ENCODE results near the gene HPF1. TPM values are rescaled to one million over a fixed set of nuclear protein-coding genes. Genes with fewer than 3 reads are reported as not detected.
"Not testable (repeated sequence)": the region's sequence is repeated elsewhere in the genome, so short reads cannot be mapped to it uniquely, and the experiment has no call there.

The HPF1 gene
- total RNA-seq, 1 donor from 2014 or later = 49.8 TPM

- no peak overlapping the region for H3K27ac Mint-ChIP-seq (ENCODE audit: unreplicated experiment)
- no peaks in the 10 kb centered on the region for H3K9me3 Mint-ChIP-seq
- DNase-seq (ENCODE audit: low read depth, low spot score) = no peak
- H3K4me1 Mint-ChIP-seq = peaks cover 24% of the 10 kb centered on the region
- TF ChIP-seq CTCF (conservative IDR thresholded peaks at IDR 0.05) = no peak
- H3K27me3 Mint-ChIP-seq (ENCODE audit: low read depth) = peaks cover 10% of the 10 kb centered on the region
- peak overlapping the region; percentile 92 for H3K4me3 Mint-ChIP-seq
- H3K36me3 Mint-ChIP-seq (ENCODE audit: low read depth) = no peaks in the 10 kb centered on the region
These were observed 738 bp upstream of the HPF1 start for GRCh38 chr4:169758401-169758962.

GRCh38 chr4:169756971-169757574 is 671 bp downstream of the HPF1 start:
- DNase-seq (ENCODE audit: low read depth, low spot score) = no peak
- H3K36me3 Mint-ChIP-seq (ENCODE audit: low read depth) = no peaks in the 10 kb centered on the region
- no peaks in the 10 kb centered on the region for H3K9me3 Mint-ChIP-seq
- peaks cover 24% of the 10 kb centered on the region for H3K4me1 Mint-ChIP-seq
- H3K27ac Mint-ChIP-seq (ENCODE audit: unreplicated experiment) = peak overlapping the region; percentile 74
- peak overlapping the region; percentile 92 for H3K4me3 Mint-ChIP-seq
- peaks cover 10% of the 10 kb centered on the region for H3K27me3 Mint-ChIP-seq (ENCODE audit: low read depth)
- TF ChIP-seq CTCF (conservative IDR thresholded peaks at IDR 0.05) = no peak

- H3K27ac Mint-ChIP-seq (ENCODE audit: unreplicated experiment) = no peak overlapping the region
- H3K9me3 Mint-ChIP-seq = no peaks in the 10 kb centered on the region
- no peak for TF ChIP-seq CTCF (conservative IDR thresholded peaks at IDR 0.05)
- H3K36me3 Mint-ChIP-seq (ENCODE audit: low read depth) = peaks cover 2% of the 10 kb centered on the region
- DNase-seq (ENCODE audit: low read depth, low spot score) = no peak
- H3K27me3 Mint-ChIP-seq (ENCODE audit: low read depth) = no peaks in the 10 kb centered on the region
- no peaks in the 10 kb centered on the region for H3K4me1 Mint-ChIP-seq
- H3K4me3 Mint-ChIP-seq = no peak overlapping the region
These were observed 12.5 kb downstream of the HPF1 start for GRCh38 chr4:169745291-169745690.

- H3K27ac Mint-ChIP-seq (ENCODE audit: unreplicated experiment) = no peak overlapping the region
- no peak for TF ChIP-seq CTCF (conservative IDR thresholded peaks at IDR 0.05)
These were observed 13.1 kb downstream of the HPF1 start for GRCh38 chr4:169744601-169745000.

GRCh38 chr4:169741569-169741968 is 16.2 kb downstream of the HPF1 start:
- no peak for DNase-seq (ENCODE audit: low read depth, low spot score)
- H3K27me3 Mint-ChIP-seq (ENCODE audit: low read depth) = no peaks in the 10 kb centered on the region
- no peak for TF ChIP-seq CTCF (conservative IDR thresholded peaks at IDR 0.05)
- H3K4me1 Mint-ChIP-seq = no peaks in the 10 kb centered on the region
- H3K9me3 Mint-ChIP-seq = no peaks in the 10 kb centered on the region
- no peak overlapping the region for H3K4me3 Mint-ChIP-seq
- no peak overlapping the region for H3K27ac Mint-ChIP-seq (ENCODE audit: unreplicated experiment)
- H3K36me3 Mint-ChIP-seq (ENCODE audit: low read depth) = peaks cover 13% of the 10 kb centered on the region

More at GRCh38 chr4:169744601-169745000, 13.1 kb downstream of the HPF1 start:
- no peak for DNase-seq (ENCODE audit: low read depth, low spot score)
- Mint-ChIP-seq H3K9me3 (no peaks in the 10 kb centered on the region), H3K4me3 (no peak overlapping the region), H3K36me3 (ENCODE audit: low read depth) (peaks cover 2% of the 10 kb centered on the region), H3K27me3 (ENCODE audit: low read depth) (no peaks in the 10 kb centered on the region), H3K4me1 (no peaks in the 10 kb centered on the region)

GRCh38 chr4:169738604-169739003 is 19.1 kb downstream of the HPF1 start:
- not testable (repeated sequence) for H3K9me3 Mint-ChIP-seq; DNase-seq (ENCODE audit: low read depth, low spot score); H3K4me1 Mint-ChIP-seq; H3K27me3 Mint-ChIP-seq (ENCODE audit: low read depth); H3K27ac Mint-ChIP-seq (ENCODE audit: unreplicated experiment); H3K4me3 Mint-ChIP-seq
- H3K36me3 Mint-ChIP-seq (ENCODE audit: low read depth) = peaks cover 22% of the 10 kb centered on the region
